T-cell (primary cell): ENCODE results near the gene SYP. TPM values are rescaled to one million over a fixed set of nuclear protein-coding genes. Genes with fewer than 3 reads are reported as not detected.
A peak's percentile ranks its signal among the peaks of the same experiment; 100 is the strongest.

Source experiments
- ATAC-seq, 4 experiments: fragments of 200-7000 bp in 3 of 4; fragments of 150-1000 bp in 1 of 4; cut with Tn5 transposase; replicated peaks in 1 of 4; 1 replicate in 3 of 4; 2 replicates in 1 of 4; pipeline ENCODE4 v1.10.0; 2021; ENCODE audit warnings: moderate library complexity in 3 of 4, mild to moderate bottlenecking in 2 of 4, moderate number of reproducible peaks in 1 of 4
- CTCF ChIA-PET, 2 donors: fragments of 300-600 bp; sonication (Branson Sonifier 250); formaldehyde crosslinking; loops; one replicate each; lab custom pipeline; 2022; ENCODE audit warnings: antibody characterized with exemption in 2 of 2; lab: Charles Lee
- POLR2A ChIA-PET, 2 donors: fragments of 300-600 bp; sonication (Branson Sonifier 250); formaldehyde crosslinking; loops; one replicate each; lab custom pipeline; 2022; ENCODE audit warnings: antibody characterized with exemption in 2 of 2; lab: Charles Lee
- DNase-seq, 35 experiments: peaks; one replicate each; pipeline versions ENCODE4 v3.0.0 to v3.0.0-alpha.2; 2013 to 2023
- H3K27ac ChIP-seq: one replicate; pipeline ENCODE4 v1.5.1; 2013; ENCODE audit warnings: low read length
- H3K27me3 ChIP-seq, 2 experiments: replicated peaks in 1 of 2; 1 replicate in 1 of 2; 2 replicates in 1 of 2; pipeline versions ENCODE4 v1.6.1 to v1.7.0; 2013; ENCODE audit warnings: low read length in 1 of 2, mixed read lengths in 1 of 2; ENCODE audit not compliant: control insufficient read depth in 2 of 2, insufficient read depth in 2 of 2; ENCODE audit errors: extremely low read depth in 1 of 2
- H3K36me3 ChIP-seq, 2 donors: 1 replicate in 1 of 2; 2 replicates in 1 of 2; pipeline versions ENCODE4 v1.6.1 to v1.7.0; 2013; ENCODE audit warnings: low read length in 1 of 2; ENCODE audit not compliant: control insufficient read depth in 2 of 2, insufficient read depth in 1 of 2; ENCODE audit errors: extremely low read depth in 1 of 2
- H3K4me1 ChIP-seq, 2 experiments: 1 replicate in 1 of 2; 2 replicates in 1 of 2; pipeline versions ENCODE4 v1.6.1 to v1.7.0; 2013; ENCODE audit warnings: low read length in 2 of 2, mixed read lengths in 1 of 2; ENCODE audit not compliant: insufficient read depth in 2 of 2, control insufficient read depth in 1 of 2; ENCODE audit errors: extremely low read depth in 1 of 2
- H3K4me3 ChIP-seq, 2 donors: 1 replicate in 1 of 2; 2 replicates in 1 of 2; pipeline versions ENCODE4 v1.5.1 to v1.7.0; 2013; ENCODE audit warnings: mild to moderate bottlenecking in 2 of 2, low read length in 1 of 2, moderate library complexity in 1 of 2; ENCODE audit not compliant: control insufficient read depth in 1 of 2; ENCODE audit errors: extremely low read depth in 1 of 2
- H3K9me3 ChIP-seq: 2 replicates; pipeline ENCODE4 v1.7.0; 2013
- H3K27ac Mint-ChIP-seq, 2 donors: one replicate each; pipeline ENCODE4 v1.8.0; 2020 to 2021; ENCODE audit warnings: mild to moderate bottlenecking in 2 of 2, mixed read lengths in 2 of 2
- H3K27me3 Mint-ChIP-seq, 2 donors: one replicate each; pipeline ENCODE4 v1.8.0; 2021 to 2022; ENCODE audit warnings: mixed read lengths in 2 of 2
- H3K36me3 Mint-ChIP-seq: one replicate; pipeline ENCODE4 v1.8.0; 2021; ENCODE audit warnings: mixed read lengths
- H3K4me1 Mint-ChIP-seq, 3 donors: one replicate each; pipeline ENCODE4 v1.8.0; 2020 to 2022; ENCODE audit warnings: mixed read lengths in 3 of 3, mild to moderate bottlenecking in 1 of 3
- H3K4me3 Mint-ChIP-seq, 3 donors: one replicate each; pipeline ENCODE4 v1.8.0; 2020 to 2022; ENCODE audit warnings: mild to moderate bottlenecking in 3 of 3, mixed read lengths in 3 of 3, moderate library complexity in 3 of 3
- H3K9me3 Mint-ChIP-seq, 3 donors: one replicate each; pipeline ENCODE4 v1.8.0; 2020 to 2022; ENCODE audit warnings: mixed read lengths in 3 of 3
- WGBS: methylation state at CpG from one replicate; pipeline ENCODE4 v1.1.5; 2013; ENCODE audit warnings: missing lambda C conversion rate; ENCODE audit not compliant: insufficient coverage; 5-methylcytosine and 5-hydroxymethylcytosine counted together
- total RNA-seq, 35 experiments: library from RNA in 6 of 35; stranded (reverse) in 6 of 35; fragments of 120-200 nt in 1 of 35; gene quantifications; one replicate each; pipeline versions ENCODE4 v1.2.1 to v1.2.4 and lab custom pipeline; 2013 to 2026

SYP gene
- total RNA-seq, 5 donors from 2014 or later (not counting 1 experiment from before 2014, with no cell fraction given) = 0.53 to 0.89 (median 0.70) TPM

DNA sequence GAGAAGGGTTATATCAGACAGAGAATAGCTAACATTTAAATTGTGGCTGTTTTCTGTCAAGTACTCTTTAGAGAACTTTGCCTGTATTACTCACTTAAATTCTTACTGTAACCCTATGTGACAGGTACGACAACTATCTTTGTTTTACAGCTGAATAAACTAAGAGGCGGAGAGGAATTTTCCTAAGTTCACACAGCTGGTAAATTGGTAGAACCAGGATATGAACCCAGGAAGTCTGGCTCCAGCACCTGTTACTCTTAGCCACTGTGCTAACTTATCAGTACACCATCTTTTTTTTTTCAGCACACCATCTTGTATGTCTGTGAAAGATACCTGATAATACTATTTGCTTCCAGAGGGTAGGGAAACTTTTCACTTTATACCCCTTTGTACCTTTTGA lies 2.0 kb upstream of the SYP start:
- Mint-ChIP-seq H3K27me3 (peaks cover 0 to 5% of the 10 kb centered on the region in 2 donors), H3K27ac (no peak overlapping the region), H3K9me3 (no peaks in the 10 kb centered on the region), H3K4me1 (peaks cover 8 to 18% (median 17%) of the 10 kb centered on the region in 3 donors), H3K36me3 (peaks cover 3% of the 10 kb centered on the region), H3K4me3 (no peak overlapping the region)
- ATAC-seq (no peak), DNase-seq (no peak)
- POLR2A ChIA-PET = no interaction called here
- WGBS = no CpG with 5 or more reads among the region's 2 CpGs
- no peak overlapping the region for H3K27ac ChIP-seq
- peaks cover 2 to 19% of the 10 kb centered on the region in 2 experiments for H3K4me1 ChIP-seq
- peaks cover 0 to 8% of the 10 kb centered on the region in 2 experiments for H3K27me3 ChIP-seq
- no peaks in the 10 kb centered on the region for H3K9me3 ChIP-seq
- no peak overlapping the region for H3K4me3 ChIP-seq
- no peaks in the 10 kb centered on the region for H3K36me3 ChIP-seq
- CTCF ChIA-PET = interaction anchor here in 1 of 2 donors (1.1 kb wide), 1 partner anchor 10 kb away, joined by 4 read pairs; no protein-coding TSS in a partner anchor

GRCh38 chrX:49199315-49199595 lies 738 bp downstream of the SYP start:
- peaks cover 0 to 5% of the 10 kb centered on the region in 2 donors for H3K27me3 Mint-ChIP-seq
- Histone ChIP-seq H3K4me3 (no peak overlapping the region), H3K27ac (no peak overlapping the region), H3K36me3 (no peaks in the 10 kb centered on the region), H3K9me3 (no peaks in the 10 kb centered on the region), H3K4me1 (peaks cover 2 to 19% of the 10 kb centered on the region in 2 experiments), H3K27me3 (peaks cover 0 to 6% of the 10 kb centered on the region in 2 experiments)
- H3K27ac Mint-ChIP-seq = no peak overlapping the region
- H3K36me3 Mint-ChIP-seq = peaks cover 7% of the 10 kb centered on the region
- WGBS = 16% methylated on average over 7 of the region's 11 CpGs
- H3K4me1 Mint-ChIP-seq = peaks cover 8 to 20% (median 17%) of the 10 kb centered on the region in 3 donors
- ATAC-seq (no peak), DNase-seq (no peak)
- H3K9me3 Mint-ChIP-seq = no peaks in the 10 kb centered on the region
- H3K4me3 Mint-ChIP-seq = peak overlapping the region in 2 of 3 donors; percentile 11 to 13
- ChIA-PET POLR2A (no interaction called here), CTCF (no interaction called here)

DNA sequence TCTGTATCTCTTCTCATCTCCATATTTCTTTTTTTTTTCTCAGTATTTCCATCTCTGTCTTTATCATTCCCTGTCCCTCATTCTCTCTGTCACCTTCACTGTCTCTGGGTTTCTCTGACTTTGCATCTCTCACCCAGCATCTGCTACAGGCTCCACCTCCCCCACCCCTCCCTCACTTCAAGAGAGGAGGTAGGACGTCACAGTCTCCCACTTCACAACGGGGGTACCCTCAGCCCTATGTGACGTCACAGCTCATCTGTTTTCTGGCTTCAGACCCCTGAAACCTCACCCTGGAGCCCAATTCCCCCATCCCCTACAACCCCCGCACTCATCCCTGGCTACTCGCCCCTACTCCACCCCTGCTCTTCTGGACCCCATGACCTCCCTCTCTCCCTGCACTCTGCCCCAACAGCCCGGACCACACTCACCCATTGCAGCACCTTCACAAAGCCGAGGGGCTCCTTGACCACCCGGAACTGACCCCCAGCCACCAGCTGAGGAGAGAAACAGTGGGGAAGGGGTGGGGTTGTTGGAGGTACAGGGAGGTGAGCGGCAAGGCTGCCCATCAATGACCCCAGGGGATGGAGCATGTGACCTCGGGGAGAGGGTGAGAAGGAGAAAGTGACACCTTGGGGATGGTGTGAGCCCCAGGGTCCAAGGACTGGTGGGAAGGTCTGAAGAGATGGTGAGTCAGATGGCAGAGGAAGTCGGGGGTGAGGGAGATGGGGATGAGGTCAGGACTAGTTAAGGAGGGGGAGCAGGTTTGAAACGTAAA lies 1.3 kb downstream of the SYP start:
- WGBS = 40% methylated on average over 5 of the region's 12 CpGs
- peaks cover 9 to 23% (median 20%) of the 10 kb centered on the region in 3 donors for H3K4me1 Mint-ChIP-seq
- no peak overlapping the region for H3K27ac Mint-ChIP-seq
- ChIA-PET POLR2A (no interaction called here), CTCF (no interaction called here)
- H3K27me3 ChIP-seq = peaks cover 0 to 6% of the 10 kb centered on the region in 2 experiments
- H3K27ac ChIP-seq = no peak overlapping the region
- no peak for ATAC-seq
- no peaks in the 10 kb centered on the region for H3K9me3 Mint-ChIP-seq
- peaks cover 0 to 7% of the 10 kb centered on the region in 2 donors for H3K27me3 Mint-ChIP-seq
- H3K4me1 ChIP-seq = peaks cover 2 to 19% of the 10 kb centered on the region in 2 experiments
- H3K9me3 ChIP-seq = no peaks in the 10 kb centered on the region
- H3K4me3 Mint-ChIP-seq = peak overlapping the region in 1 of 3 donors; percentile 11
- no peak overlapping the region for H3K4me3 ChIP-seq
- no peaks in the 10 kb centered on the region for H3K36me3 ChIP-seq
- H3K36me3 Mint-ChIP-seq = peaks cover 5% of the 10 kb centered on the region
- no peak for DNase-seq

DNA sequence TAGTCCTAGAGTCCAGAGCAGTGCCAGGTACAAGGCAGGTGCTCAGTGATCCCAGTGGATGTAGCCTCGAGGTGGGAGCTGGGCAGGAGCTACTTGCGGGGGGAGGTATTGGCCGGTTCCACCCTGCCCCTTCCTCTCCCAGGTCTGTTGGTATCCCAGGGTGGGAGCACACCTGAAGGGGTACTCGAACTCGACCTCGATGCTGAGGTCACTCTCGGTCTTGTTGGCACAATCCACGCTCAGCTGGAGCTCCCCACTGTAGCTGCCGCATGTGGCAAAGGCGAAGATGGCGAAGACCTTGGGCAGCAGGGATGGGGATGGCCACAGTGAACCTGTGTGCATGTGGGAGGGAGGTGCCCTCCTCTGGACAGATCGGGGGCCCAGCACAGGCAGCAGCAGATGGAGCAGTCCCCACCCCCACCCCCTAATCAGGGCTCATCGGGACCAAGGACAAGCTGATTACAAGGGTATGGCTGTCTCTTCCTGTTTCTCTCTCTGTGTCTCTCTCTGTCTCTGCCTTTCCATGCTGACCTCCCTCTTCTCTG lies 2.4 kb downstream of the SYP start:
- Mint-ChIP-seq H3K27me3 (peaks cover 0 to 8% of the 10 kb centered on the region in 2 donors), H3K27ac (no peak overlapping the region), H3K9me3 (no peaks in the 10 kb centered on the region), H3K4me1 (peaks cover 17 to 34% (median 31%) of the 10 kb centered on the region in 3 donors), H3K36me3 (peaks cover 3% of the 10 kb centered on the region), H3K4me3 (no peak overlapping the region)
- DNase-seq = no peak
- Histone ChIP-seq H3K4me3 (no peak overlapping the region), H3K4me1 (peaks cover 2 to 27% of the 10 kb centered on the region in 2 experiments), H3K36me3 (no peaks in the 10 kb centered on the region), H3K27ac (no peak overlapping the region), H3K9me3 (no peaks in the 10 kb centered on the region), H3K27me3 (peaks cover 0 to 6% of the 10 kb centered on the region in 2 experiments)
- ATAC-seq = no peak
- no CpG with 5 or more reads among the region's 13 CpGs for WGBS
- ChIA-PET CTCF (no interaction called here), POLR2A (no interaction called here)

GRCh38 chrX:49193542-49193964 lies 6.4 kb downstream of the SYP start:
- peaks cover 21 to 45% (median 29%) of the 10 kb centered on the region in 3 donors for H3K4me1 Mint-ChIP-seq
- Histone ChIP-seq H3K36me3 (no peaks in the 10 kb centered on the region), H3K4me1 (peaks cover 2 to 22% of the 10 kb centered on the region in 2 experiments), H3K27me3 (no peaks in the 10 kb centered on the region), H3K9me3 (no peaks in the 10 kb centered on the region), H3K4me3 (no peak overlapping the region), H3K27ac (no peak overlapping the region)
- H3K27me3 Mint-ChIP-seq = peaks cover 0 to 8% of the 10 kb centered on the region in 2 donors
- peak overlapping the region; percentile 4 to 29 for H3K27ac Mint-ChIP-seq
- 43% methylated on average over 1 of the region's 2 CpGs for WGBS
- POLR2A ChIA-PET = no interaction called here
- peaks cover 3% of the 10 kb centered on the region for H3K36me3 Mint-ChIP-seq
- H3K4me3 Mint-ChIP-seq = no peak overlapping the region
- no peak for DNase-seq
- no peaks in the 10 kb centered on the region for H3K9me3 Mint-ChIP-seq
- ATAC-seq = no peak
- CTCF ChIA-PET = interaction anchor here (0.6 to 1.8 kb wide), 3 partner anchors 35 to 45 kb away, joined by 3 to 9 read pairs (median 3); no protein-coding TSS in a partner anchor

GRCh38 chrX:49192722-49193328 lies 7.2 kb downstream of the SYP start:
- H3K4me1 Mint-ChIP-seq = peaks cover 16 to 37% (median 22%) of the 10 kb centered on the region in 3 donors
- H3K27me3 Mint-ChIP-seq = peaks cover 0 to 3% of the 10 kb centered on the region in 2 donors
- H3K9me3 ChIP-seq = no peaks in the 10 kb centered on the region
- H3K36me3 Mint-ChIP-seq = peaks cover 3% of the 10 kb centered on the region
- H3K27me3 ChIP-seq = no peaks in the 10 kb centered on the region
- ChIA-PET CTCF (interaction anchor here (0.6 to 1.8 kb wide), 6 partner anchors 9 to 117 kb away, joined by 3 to 9 read pairs (median 3); no protein-coding TSS in a partner anchor), POLR2A (no interaction called here)
- no peaks in the 10 kb centered on the region for H3K36me3 ChIP-seq
- H3K4me3 ChIP-seq = no peak overlapping the region
- H3K4me1 ChIP-seq = peaks cover 2 to 21% of the 10 kb centered on the region in 2 experiments
- 86% methylated on average over 4 of the region's 10 CpGs for WGBS
- no peak overlapping the region for H3K27ac ChIP-seq
- DNase-seq (peak in 7 of 35 experiments; percentile 17 to 48 (median 22)), ATAC-seq (no peak)
- H3K9me3 Mint-ChIP-seq = no peaks in the 10 kb centered on the region
- H3K27ac Mint-ChIP-seq = no peak overlapping the region
- peak overlapping the region in 2 of 3 donors; percentile 40 to 50 for H3K4me3 Mint-ChIP-seq
